Camera-type eye (tissue), 1 donor: ENCODE results near the gene RIPK3. TPM values are rescaled to one million over a fixed set of nuclear protein-coding genes. Genes with fewer than 3 reads are reported as not detected.

Source experiments
- total RNA-seq: library from RNA; depleted of rRNA; stranded (reverse); fragments of >200 nt; gene quantifications from one replicate; pipeline ENCODE4 v1.2.3, GENCODE V29; 2014

RIPK3 gene
- 4.4 TPM for total RNA-seq

DNA sequence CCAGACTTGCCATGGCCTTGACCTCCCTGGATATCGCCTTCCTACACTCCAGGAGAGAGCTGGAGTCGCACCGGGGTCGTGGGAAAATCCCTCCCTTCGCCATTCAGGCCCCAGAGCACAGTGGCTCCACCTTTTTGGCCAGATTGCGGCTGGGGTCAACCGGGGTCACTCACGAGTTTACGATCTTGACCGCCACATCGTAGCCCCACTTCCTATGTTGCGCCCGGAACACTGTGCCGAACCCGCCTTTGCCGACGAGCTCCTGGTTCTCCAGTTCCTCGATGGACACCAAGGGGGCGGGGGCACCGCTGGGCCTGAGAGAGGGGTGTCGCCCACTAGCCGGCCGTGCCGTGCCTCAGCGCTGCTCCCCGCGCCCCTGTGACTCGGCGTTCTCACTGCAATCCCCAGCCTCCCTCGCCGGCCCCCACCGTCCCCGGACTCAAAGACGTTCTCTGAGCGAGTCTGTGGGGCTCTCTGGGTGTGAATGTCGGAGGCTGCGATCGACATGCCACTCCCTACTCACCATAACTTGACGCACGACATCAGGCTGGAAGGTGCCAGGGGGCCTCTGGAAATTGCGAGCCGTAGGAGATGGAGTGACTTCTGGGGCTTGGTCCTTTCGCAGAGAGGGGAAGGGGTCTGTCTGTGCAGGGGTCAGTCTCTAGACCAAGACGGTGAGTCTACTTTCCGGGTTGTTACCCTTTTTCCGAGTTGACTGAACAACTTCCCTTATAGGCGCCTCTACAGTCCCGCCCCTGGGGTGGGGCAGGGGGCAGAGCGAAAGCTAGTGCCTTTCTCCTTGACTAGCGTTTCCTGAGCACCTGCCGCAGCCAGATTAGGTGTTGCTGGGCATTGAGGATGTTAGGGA is at the start of gene RIPK3:
Gene RIPK3, minus strand, starts transcription at position 708 of the 868 bp plus-strand sequence. Its CDS starts 165 bp downstream, at position 543.

GRCh38 chr14:24367514-24368211 is 27.9 kb upstream of the RIPK3 start, which contains the start of gene NFATC4:
NFATC4 (plus strand) TSS chr14:24368184; CDS start chr14:24368341, 157 bp downstream.

DNA sequence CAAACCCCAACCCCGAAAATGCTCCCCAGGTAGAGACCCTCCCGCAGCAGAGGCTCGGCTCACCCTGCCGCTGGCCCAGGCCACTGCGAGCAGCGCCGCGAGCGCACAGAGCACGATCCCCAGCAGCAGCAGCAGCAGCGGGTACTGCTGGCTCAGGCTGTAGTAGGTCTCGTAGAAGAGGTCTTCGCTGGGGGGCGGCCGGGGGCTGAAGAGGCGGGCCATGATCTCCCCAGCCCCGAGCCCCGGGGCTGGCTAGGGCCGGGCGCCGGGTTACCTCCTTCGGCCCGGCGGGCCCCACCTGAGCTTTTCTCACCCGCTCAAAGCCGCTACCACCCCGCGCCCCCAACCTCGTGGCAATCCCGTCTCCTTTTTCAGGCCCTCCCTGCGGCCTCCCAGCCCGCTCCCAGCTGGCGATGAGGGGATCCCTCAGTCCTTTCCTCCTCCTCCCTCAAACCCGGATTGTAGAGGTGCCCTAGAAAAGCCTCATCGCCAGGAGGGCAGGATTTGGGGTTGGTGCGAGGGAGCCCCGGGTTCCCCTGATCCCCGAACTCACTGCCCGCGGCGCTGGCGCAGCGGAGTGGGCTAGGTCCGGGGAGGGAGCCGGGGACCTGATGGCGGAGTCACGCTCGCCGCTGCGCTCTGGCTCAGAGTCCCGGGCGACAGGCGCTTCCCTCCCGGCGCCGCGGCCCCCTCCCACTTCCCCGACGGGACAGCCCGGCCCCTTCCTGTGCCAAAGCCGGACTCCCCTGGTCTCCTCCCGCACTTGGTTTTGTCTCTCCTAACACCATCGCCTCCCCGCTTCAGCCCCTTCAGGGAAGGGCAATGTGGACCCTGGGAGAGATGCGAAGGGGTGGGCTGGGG is 5.1 kb downstream of the RIPK3 start, which contains the start of gene ADCY4:
Gene ADCY4, minus strand, starts transcription at position 641 of the 861 bp plus-strand sequence. Its CDS starts 419 bp downstream, at position 222.

DNA sequence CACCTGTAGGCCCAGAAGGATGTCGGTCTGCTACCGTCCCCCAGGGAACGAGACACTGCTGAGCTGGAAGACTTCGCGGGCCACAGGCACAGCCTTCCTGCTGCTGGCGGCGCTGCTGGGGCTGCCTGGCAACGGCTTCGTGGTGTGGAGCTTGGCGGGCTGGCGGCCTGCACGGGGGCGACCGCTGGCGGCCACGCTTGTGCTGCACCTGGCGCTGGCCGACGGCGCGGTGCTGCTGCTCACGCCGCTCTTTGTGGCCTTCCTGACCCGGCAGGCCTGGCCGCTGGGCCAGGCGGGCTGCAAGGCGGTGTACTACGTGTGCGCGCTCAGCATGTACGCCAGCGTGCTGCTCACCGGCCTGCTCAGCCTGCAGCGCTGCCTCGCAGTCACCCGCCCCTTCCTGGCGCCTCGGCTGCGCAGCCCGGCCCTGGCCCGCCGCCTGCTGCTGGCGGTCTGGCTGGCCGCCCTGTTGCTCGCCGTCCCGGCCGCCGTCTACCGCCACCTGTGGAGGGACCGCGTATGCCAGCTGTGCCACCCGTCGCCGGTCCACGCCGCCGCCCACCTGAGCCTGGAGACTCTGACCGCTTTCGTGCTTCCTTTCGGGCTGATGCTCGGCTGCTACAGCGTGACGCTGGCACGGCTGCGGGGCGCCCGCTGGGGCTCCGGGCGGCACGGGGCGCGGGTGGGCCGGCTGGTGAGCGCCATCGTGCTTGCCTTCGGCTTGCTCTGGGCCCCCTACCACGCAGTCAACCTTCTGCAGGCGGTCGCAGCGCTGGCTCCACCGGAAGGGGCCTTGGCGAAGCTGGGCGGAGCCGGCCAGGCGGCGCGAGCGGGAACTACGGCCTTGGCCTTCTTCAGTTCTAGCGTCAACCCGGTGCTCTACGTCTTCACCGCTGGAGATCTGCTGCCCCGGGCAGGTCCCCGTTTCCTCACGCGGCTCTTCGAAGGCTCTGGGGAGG is 28.9 kb downstream of the RIPK3 start, which contains the start of gene LTB4R:
Gene LTB4R, plus strand, starts transcription at position 857 of the 959 bp plus-strand sequence. CDS start 4,150 bp downstream, outside the sequence.

DNA sequence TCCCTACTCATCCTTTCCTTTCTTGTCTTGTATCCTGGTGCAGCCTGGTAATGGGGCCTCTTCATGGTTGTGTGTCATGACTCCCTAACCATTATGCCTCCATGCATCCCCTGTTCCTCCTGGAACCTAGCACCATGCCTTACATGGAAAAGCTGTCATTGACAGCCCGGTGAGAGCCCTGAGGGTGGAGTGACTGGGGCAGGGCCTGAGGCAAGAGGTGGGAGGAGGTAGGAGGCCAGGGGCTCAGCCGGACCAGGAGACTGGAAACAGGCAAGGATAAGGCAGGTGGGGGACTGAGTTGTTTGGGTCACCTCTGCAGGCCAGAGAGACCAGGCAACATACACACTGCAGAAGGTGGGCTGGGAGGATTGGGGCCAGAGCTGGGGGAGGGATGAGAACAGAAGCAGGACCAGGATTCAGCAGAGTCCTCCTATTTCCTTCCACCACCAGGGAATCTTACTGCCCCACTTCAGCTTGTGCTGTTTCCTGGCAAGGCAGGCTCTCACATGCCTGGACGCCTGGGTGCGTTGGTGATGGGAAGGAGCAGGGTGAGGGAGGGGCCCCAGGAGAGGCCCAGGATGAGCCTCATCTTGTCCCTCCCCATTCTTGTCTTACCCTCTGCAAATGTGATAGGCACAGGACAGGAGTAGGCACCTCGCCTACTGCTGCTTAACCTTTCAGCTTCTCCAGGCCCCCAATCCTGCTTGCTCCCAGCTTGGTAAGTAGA is 30.1 kb downstream of the RIPK3 start, which contains the start of gene LTB4R2:
Gene LTB4R2, plus strand, starts transcription at position 603 of the 727 bp plus-strand sequence. CDS start 525 bp downstream, outside the sequence.

DNA sequence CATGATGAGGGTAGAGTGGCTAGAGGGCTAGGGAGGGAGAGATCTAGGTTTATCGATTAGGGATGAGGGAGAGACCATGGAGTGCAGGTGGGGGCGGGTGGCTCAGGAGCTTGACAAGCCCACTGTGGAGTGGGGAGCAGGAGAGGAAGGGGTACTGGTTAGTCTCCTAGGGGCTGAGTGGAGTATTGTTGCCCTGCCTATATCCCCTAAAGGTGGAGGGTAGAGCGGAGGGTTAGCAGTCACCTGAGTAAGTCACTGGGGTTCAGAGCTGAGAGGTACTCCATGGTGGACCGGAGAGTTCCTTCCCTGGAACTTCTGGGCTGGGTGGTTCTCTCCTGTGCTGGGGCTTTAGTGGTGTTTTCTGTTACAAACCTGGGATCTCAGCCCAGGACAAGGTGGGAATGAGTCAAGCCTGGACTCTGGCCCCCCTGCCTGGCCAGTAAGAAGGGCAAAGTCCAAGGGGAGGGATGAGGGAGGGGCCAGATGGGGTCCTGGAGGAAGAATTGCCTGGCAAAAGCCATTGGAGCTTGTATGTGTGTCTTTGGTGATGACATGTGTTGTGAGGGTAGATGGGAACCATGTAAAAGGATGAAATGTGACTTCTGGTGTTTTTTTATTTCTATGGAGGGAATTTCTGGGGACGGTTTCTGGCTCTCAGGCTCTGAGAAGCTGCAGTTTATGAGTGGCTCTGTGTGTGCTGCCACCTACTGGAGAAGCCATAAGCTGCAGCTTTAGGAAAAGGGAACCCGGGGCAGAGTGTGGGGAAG is 32.0 kb downstream of the RIPK3 start, which contains the start of gene CIDEB:
Gene CIDEB, minus strand, starts transcription at position 403 of the 767 bp plus-strand sequence. Its CDS starts 119 bp downstream, at position 284.

DNA sequence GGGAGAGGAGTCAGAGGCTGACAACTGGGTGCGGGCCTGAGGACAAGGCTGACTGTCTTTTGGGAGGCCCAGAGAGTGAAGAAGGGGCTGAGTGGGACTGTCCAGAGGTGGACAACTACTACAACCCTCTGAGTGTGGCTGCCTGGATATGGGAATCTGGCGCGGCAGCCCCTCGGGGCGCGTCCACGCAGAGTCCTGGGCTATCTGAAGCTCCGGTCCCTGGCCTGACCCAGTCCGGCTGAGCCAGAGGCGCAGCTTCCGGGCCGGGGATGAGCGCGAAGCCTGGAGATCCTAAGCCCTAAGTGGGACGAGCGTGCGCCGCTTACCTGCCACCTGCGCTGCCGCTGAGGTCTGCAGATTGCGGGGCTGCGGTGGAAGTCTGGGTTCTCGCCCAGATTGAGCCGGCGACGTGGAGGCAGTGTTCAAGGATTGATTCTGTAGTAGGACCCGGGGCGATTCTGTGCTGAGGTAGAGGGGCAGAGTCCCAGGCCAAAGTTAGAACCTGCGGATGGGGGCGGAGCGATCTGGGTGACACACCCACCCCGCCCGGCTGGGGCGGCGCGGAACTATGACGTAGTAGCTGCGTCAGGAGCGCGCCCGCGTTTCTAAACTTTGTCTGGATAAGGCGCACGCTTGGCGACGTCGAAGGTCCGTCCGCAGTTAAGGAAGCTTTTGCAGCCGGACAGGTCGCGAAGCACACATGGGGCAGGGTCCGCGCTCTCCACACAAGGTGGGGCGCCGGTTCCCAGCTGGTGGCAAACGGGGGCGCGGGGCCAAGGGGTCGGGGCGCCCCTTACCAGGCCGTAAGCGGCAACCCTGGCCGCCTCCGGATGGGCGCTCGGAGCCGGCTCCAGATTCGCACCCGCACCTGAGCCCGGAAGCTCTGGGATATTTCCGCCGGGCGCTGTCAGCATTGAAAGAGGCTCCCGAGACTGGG is 40.3 kb downstream of the RIPK3 start, which contains the start of the genes DHRS1 and NOP9:
Gene DHRS1, minus strand, starts transcription at position 526 of the 937 bp plus-strand sequence. CDS start 674 bp downstream, outside the sequence.
Gene NOP9, plus strand, starts transcription at position 596 of the 937 bp plus-strand sequence. Its CDS starts 105 bp downstream, at position 701.

Other genes with a start within 250 kb of the RIPK3 start
- gene PCK2, start 245.7 kb downstream of the RIPK3 start, total RNA-seq, result 11.2 TPM
- gene DCAF11, start 225.2 kb downstream of the RIPK3 start, total RNA-seq, result 67.2 TPM
- gene NRL, start 225.0 kb downstream of the RIPK3 start, total RNA-seq, result 394 TPM
- 11.4 TPM for gene FITM1, start 209.3 kb downstream of the RIPK3 start, total RNA-seq
- gene PSME1, start 203.8 kb downstream of the RIPK3 start, total RNA-seq, result 58.5 TPM
- gene EMC9, start 198.4 kb downstream of the RIPK3 start, total RNA-seq, result 15.1 TPM
- 28.6 TPM for gene PSME2, start 193.4 kb downstream of the RIPK3 start, total RNA-seq
- gene RNF31, start 192.5 kb downstream of the RIPK3 start, total RNA-seq, result 72.5 TPM
- 35.1 TPM for gene IRF9, start 178.7 kb downstream of the RIPK3 start, total RNA-seq
- gene REC8, start 167.9 kb downstream of the RIPK3 start, total RNA-seq, result 22.4 TPM
- gene IPO4, start 151.2 kb downstream of the RIPK3 start, total RNA-seq, result 19.1 TPM
- 58.9 TPM for gene TM9SF1, start 144.6 kb downstream of the RIPK3 start, total RNA-seq
- gene TSSK4, start 134.3 kb downstream of the RIPK3 start, total RNA-seq, result not detected
- 53.5 TPM for gene CHMP4A, start 126.5 kb downstream of the RIPK3 start, total RNA-seq
- 20.5 TPM for gene MDP1, start 123.9 kb downstream of the RIPK3 start, total RNA-seq
- 61.8 TPM for gene NEDD8, start 107.6 kb downstream of the RIPK3 start, total RNA-seq
- gene GMPR2, start 107.1 kb downstream of the RIPK3 start, total RNA-seq, result 62.6 TPM
- 44.8 TPM for gene TINF2, start 97.4 kb downstream of the RIPK3 start, total RNA-seq
- 6.2 TPM for gene TGM1, start 76.8 kb downstream of the RIPK3 start, total RNA-seq
- gene RABGGTA, start 68.4 kb downstream of the RIPK3 start, total RNA-seq, result 26.6 TPM
- gene DHRS1, start 40.2 kb downstream of the RIPK3 start, total RNA-seq, result 19.4 TPM
- 21.8 TPM for gene NOP9, start 40.1 kb downstream of the RIPK3 start, total RNA-seq
- gene CIDEB, start 32.0 kb downstream of the RIPK3 start, total RNA-seq, result 17.5 TPM
- 6.9 TPM for gene LTB4R2, start 29.9 kb downstream of the RIPK3 start, total RNA-seq
- 2.7 TPM for gene LTB4R, start 28.5 kb downstream of the RIPK3 start, total RNA-seq
- 13.0 TPM for gene ADCY4, start 4.9 kb downstream of the RIPK3 start, total RNA-seq
- gene NFATC4, start 28.2 kb upstream of the RIPK3 start, total RNA-seq, result 67.8 TPM
- 47.5 TPM for gene NYNRIN, start 59.0 kb upstream of the RIPK3 start, total RNA-seq
- 2.0 TPM for gene CBLN3, start 89.7 kb upstream of the RIPK3 start, total RNA-seq
- 58.6 TPM for gene KHNYN, start 90.0 kb upstream of the RIPK3 start, total RNA-seq
- gene SDR39U1, start 102.8 kb upstream of the RIPK3 start, total RNA-seq, result 32.4 TPM
- not detected for gene CMA1, start 168.3 kb upstream of the RIPK3 start, total RNA-seq
- 3.1 TPM for gene CTSG, start 236.3 kb upstream of the RIPK3 start, total RNA-seq